SU-DHL-6 (cell line): ENCODE measurements around the gene CRMP1.

Experiments
- CTCF ChIP-seq: fragments of 200-600 bp; sonication (generic); IDR thresholded peaks from one replicate; pipeline ENCODE4 v1.5.1; 2017; ENCODE audit warnings: antibody characterized with exemption, mild to moderate bottlenecking, low read length, moderate library complexity; ENCODE audit not compliant: insufficient read depth, poor library complexity, severe bottlenecking
- EZH2phosphoT487 ChIP-seq: fragments of 200-600 bp; sonication (generic), shearing (Covaris generic); conservative IDR thresholded peaks from 2 replicates; pipeline ENCODE4 v1.6.1; 2018; ENCODE audit warnings: mild to moderate bottlenecking, antibody characterized with exemption, low read length, moderate library complexity, mixed read lengths

- TF ChIP-seq CTCF (no peak), EZH2phosphoT487 (no peak)
Measured at GRCh38 chr4:5877392-5877791, 15.5 kb downstream of the CRMP1 start.
